Subcutaneous abdominal adipose tissue (tissue), 5 donors: ENCODE results near the gene CATSPERD.

Experiments
- H3K27ac ChIP-seq: one replicate; pipeline ENCODE4 v1.7.0; 2013; ENCODE audit warnings: low read depth, mild to moderate bottlenecking, inconsistent platforms, low read length, moderate library complexity
- H3K27me3 ChIP-seq, 5 donors: one replicate each; pipeline ENCODE4 v1.7.0; 2013; ENCODE audit warnings: low read length in 5 of 5, inconsistent platforms in 1 of 5; ENCODE audit not compliant: control insufficient read depth in 5 of 5, insufficient read depth in 4 of 5
- H3K36me3 ChIP-seq, 5 donors: one replicate each; pipeline ENCODE4 v1.7.0; 2013; ENCODE audit warnings: low read length in 5 of 5; ENCODE audit not compliant: control insufficient read depth in 5 of 5, insufficient read depth in 5 of 5
- H3K4me1 ChIP-seq, 5 donors: one replicate each; pipeline ENCODE4 v1.7.0; 2013; ENCODE audit warnings: low read length in 5 of 5, mild to moderate bottlenecking in 3 of 5, moderate library complexity in 1 of 5; ENCODE audit not compliant: control insufficient read depth in 5 of 5, insufficient read depth in 5 of 5
- H3K4me3 ChIP-seq, 5 donors: one replicate each; pipeline ENCODE4 v1.7.0; 2013; ENCODE audit warnings: low read length in 5 of 5, low read depth in 1 of 5
- H3K9ac ChIP-seq, 5 donors: one replicate each; pipeline ENCODE4 v1.7.0; 2013; ENCODE audit warnings: low read length in 5 of 5, mild to moderate bottlenecking in 4 of 5, moderate library complexity in 3 of 5
- H3K9me3 ChIP-seq, 5 donors: one replicate each; pipeline ENCODE4 v1.7.0; 2013; ENCODE audit warnings: low read length in 5 of 5; ENCODE audit not compliant: control insufficient read depth in 5 of 5
- donor health status: healthy.
- donor health status: healthy.
- donor health status: healthy.
- donor health status: healthy.
- donor health status: healthy.

CATSPERD gene, protein sequence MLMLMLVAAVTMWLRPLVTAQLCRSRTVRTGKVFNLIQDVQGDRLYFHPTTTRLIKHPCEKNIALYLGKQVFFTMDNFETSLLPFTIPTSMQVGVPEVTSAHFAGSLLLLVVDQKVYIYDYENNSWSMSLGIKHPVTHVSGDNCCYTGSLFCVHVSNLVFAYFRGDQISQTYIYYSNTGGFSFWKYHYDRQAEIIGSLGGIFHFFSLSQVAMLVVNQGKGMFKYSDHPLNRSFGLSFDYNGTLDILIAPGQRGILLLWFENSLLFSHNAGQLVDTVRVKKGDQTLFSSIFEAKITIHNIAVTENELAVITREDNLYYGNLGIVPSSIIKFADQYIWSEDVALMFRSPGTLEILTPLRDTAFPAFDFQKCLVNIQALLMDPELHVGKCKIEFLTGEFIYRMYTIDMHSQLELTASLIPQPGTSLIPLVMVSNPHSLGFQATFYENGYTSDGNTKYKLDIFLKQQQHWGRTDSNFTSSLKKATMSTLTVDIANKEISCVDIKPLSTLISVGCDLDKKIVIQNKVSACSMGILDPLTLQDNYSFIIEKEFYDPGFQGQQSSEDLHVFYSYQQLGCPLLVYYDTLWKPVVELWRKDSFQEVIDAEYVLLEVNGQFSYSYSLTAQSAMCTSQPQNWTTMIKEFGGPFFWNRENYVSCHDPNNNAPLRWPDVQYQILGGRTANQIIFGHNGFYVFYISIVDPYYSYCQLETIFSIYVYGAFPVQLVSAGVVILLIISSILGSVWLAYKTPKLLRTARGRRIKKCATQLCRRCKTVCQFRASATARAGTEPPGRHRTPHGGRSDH

GRCh38 chr19:5719961-5720790 lies at the start of gene CATSPERD, which contains the start of gene LONP1:
Gene CATSPERD (plus strand): TSS chr19:5720637. CDS start chr19:5720738, 101 bp downstream.
Gene LONP1 (minus strand): TSS chr19:5720146. CDS start chr19:5720132, 14 bp downstream.
- Histone ChIP-seq H3K4me3 (peak within 1 kb of the TSS; percentile 88 to 96 (median 92)), H3K27ac (peak within 1 kb of the TSS; percentile 92), H3K9ac (peak within 1 kb of the TSS; percentile 75 to 95 (median 93)), H3K4me1 (peaks cover 4 to 26% (median 24%) of the 10 kb centered on the region in 5 donors), H3K27me3 (no peaks in the 10 kb centered on the region), H3K36me3 (peaks cover 0 to 7% (median 5%) of the 10 kb centered on the region in 5 donors), H3K9me3 (no peaks in the 10 kb centered on the region)

DNA sequence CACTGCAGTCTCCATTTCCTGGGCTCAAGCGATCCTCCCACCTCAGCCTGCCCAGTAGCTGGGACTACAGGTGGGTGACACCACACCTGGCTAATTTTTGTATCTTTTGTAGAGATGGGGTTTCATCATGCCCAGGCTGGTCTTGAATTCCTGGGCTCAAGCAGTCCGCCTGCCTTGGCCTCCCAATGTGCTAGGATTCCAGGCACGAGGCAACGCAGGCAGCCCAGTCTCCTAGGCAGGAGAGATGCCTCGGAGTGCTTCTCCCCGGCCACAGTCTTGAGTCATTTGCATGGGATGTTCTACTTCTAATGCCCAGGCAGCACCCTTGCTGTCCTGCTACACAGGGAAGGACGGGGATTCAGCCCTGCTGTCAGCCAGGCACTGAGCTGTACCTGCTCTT lies 48.8 kb upstream of the CATSPERD start:
- no peaks in the 10 kb centered on the region for H3K4me1 ChIP-seq
- H3K27me3 ChIP-seq: no peaks in the 10 kb centered on the region
- peaks cover 0 to 46% (median 35%) of the 10 kb centered on the region in 5 donors for H3K36me3 ChIP-seq
- H3K9me3 ChIP-seq: no peaks in the 10 kb centered on the region
- H3K4me3 ChIP-seq: no peak overlapping the region
- H3K9ac ChIP-seq: no peak overlapping the region
- no peak overlapping the region for H3K27ac ChIP-seq

DNA sequence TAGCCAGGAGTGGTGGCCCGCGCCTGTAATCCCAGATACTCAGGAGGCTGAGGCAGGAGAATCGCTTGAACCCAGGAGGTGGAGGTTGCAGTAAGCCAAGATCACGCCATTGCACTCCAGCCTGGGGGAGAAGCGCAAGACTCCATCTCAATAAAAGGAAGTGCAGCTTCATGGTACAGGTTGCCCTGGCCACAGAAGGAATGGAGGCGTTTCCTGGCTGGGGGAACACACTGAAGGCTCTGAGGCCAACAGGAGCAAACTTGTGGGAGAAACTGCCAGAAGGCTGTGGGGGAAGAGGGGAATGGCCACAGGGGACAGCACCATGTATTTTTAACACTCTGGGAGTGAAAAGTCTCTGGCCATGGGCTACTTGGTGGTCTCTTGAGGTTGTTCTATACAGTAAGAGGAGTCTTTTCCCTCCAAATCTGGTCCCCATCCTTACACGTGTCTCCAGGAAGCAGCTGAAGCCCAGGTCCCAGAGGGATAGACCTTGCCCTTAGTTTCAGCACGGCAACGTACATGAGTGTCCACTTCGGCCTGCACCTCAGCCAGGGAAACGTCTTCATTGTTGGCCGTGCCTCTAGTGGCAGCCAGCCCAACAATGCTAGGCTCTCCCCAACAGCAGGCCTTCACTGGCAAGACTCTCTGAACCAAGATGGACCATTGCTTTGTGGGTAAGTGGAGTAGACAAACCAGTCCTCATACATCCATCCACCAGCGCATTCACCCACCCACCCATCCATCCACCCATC lies 47.6 kb upstream of the CATSPERD start:
- Histone ChIP-seq H3K9ac (no peak overlapping the region), H3K4me1 (no peaks in the 10 kb centered on the region), H3K27ac (no peak overlapping the region), H3K27me3 (no peaks in the 10 kb centered on the region), H3K36me3 (peaks cover 0 to 38% (median 22%) of the 10 kb centered on the region in 5 donors), H3K4me3 (no peak overlapping the region), H3K9me3 (no peaks in the 10 kb centered on the region)

GRCh38 chr19:5673752-5674151 lies 46.7 kb upstream of the CATSPERD start:
- no peak overlapping the region for H3K9ac ChIP-seq
- no peak overlapping the region for H3K4me3 ChIP-seq
- no peaks in the 10 kb centered on the region for H3K9me3 ChIP-seq
- H3K4me1 ChIP-seq: no peaks in the 10 kb centered on the region
- H3K36me3 ChIP-seq: peaks cover 0 to 38% (median 22%) of the 10 kb centered on the region in 5 donors
- H3K27me3 ChIP-seq: no peaks in the 10 kb centered on the region
- H3K27ac ChIP-seq: no peak overlapping the region

DNA sequence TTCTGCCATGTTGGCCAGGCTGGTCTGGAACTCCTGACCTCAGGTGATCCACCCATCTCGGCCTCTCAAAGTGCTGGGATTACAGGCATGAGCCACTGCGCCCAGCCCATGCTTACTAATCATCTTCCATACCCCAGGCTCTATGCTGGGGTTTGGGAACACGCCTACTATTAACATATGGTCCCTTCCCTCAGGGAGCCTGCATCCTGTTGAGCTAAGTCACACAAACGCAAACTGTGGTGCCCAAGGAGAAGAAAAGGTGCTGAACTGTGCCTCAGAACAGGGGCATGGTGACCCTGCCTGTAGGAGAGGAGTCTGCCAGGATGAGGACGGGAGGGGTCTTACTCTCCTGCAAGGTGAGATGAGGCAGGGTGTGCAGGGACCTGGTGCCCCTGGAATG lies 45.7 kb upstream of the CATSPERD start:
- Histone ChIP-seq H3K9me3 (no peaks in the 10 kb centered on the region), H3K36me3 (peaks cover 0 to 28% (median 13%) of the 10 kb centered on the region in 5 donors), H3K4me3 (no peak overlapping the region), H3K4me1 (peaks cover 3 to 8% (median 8%) of the 10 kb centered on the region in 5 donors), H3K27ac (no peak overlapping the region), H3K27me3 (no peaks in the 10 kb centered on the region), H3K9ac (peak overlapping the region in 1 of 5 donors; percentile 28)

DNA sequence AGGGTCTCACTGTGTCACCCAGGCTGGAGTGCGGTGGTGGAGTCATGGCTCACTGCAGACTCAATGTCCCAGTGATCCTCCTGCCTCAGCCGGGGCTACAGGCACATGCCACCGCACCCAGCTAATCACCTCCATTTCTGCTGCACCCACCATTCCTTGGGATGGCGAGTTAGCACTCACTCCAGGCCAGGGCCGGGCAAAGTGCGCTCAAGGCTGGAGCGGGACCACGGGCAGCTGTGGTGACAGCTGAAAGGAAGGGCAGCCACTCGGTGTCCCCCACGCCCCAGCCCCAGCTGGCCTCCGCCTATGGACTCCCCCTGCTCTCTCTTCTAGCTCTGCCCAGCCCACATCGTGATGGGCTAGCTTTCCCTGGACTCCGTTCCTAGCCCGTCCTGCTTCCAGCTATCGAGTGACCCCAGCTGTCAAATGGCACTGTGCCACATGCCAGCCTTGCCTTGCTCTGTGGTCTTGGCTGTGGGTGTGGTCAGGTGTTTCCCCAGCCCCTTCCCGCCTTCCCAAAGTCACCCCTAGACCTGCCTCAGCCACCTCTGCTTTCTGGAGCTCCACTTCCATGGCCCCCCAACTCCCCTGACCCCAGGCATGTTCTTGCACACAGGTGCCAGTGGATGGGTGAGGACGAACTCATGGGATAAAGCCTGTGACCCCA lies 44.2 kb upstream of the CATSPERD start:
- peaks cover 3 to 17% (median 17%) of the 10 kb centered on the region in 5 donors for H3K4me1 ChIP-seq
- H3K27ac ChIP-seq: no peak overlapping the region

GRCh38 chr19:5676772-5677105 lies 43.7 kb upstream of the CATSPERD start:
- H3K27me3 ChIP-seq: no peaks in the 10 kb centered on the region
- no peaks in the 10 kb centered on the region for H3K9me3 ChIP-seq
- peaks cover 3 to 20% (median 19%) of the 10 kb centered on the region in 5 donors for H3K4me1 ChIP-seq
- no peak overlapping the region for H3K27ac ChIP-seq
- no peak overlapping the region for H3K4me3 ChIP-seq
- H3K9ac ChIP-seq: no peak overlapping the region
- H3K36me3 ChIP-seq: peaks cover 0 to 15% (median 9%) of the 10 kb centered on the region in 5 donors

More for the DNA sequence above, 44.2 kb upstream of the CATSPERD start:
- Histone ChIP-seq H3K9ac (no peak overlapping the region), H3K36me3 (peaks cover 0 to 20% (median 10%) of the 10 kb centered on the region in 5 donors), H3K9me3 (no peaks in the 10 kb centered on the region), H3K27me3 (no peaks in the 10 kb centered on the region), H3K4me3 (no peak overlapping the region)

DNA sequence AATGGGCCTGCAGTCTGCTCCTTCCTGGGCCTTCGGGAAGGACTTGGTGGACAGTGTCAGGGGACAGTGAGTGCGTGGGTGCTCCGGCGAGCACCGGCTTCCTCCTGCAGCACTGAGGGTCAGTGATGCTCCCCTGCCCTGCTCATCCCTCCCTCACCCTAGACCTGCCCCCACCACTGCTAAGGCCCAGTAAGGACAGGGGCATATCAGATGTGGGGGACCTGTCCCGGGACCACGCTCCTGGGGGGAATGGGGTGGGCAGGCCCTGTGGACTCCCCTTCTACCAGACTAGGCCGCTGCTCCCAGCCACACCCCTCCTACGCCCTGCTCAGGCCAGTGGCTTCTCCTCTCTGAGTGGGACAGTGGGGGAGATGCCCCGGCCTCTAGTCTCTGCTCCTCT lies 43.3 kb upstream of the CATSPERD start:
- Histone ChIP-seq H3K4me3 (no peak overlapping the region), H3K36me3 (peaks cover 0 to 11% (median 5%) of the 10 kb centered on the region in 5 donors), H3K9ac (no peak overlapping the region), H3K27ac (no peak overlapping the region), H3K9me3 (no peaks in the 10 kb centered on the region), H3K4me1 (peaks cover 3 to 20% (median 19%) of the 10 kb centered on the region in 5 donors), H3K27me3 (no peaks in the 10 kb centered on the region)

GRCh38 chr19:5677580-5677979 lies 42.9 kb upstream of the CATSPERD start:
- Histone ChIP-seq H3K27me3 (no peaks in the 10 kb centered on the region), H3K4me3 (no peak overlapping the region), H3K36me3 (peaks cover 0 to 11% (median 5%) of the 10 kb centered on the region in 5 donors), H3K27ac (no peak overlapping the region), H3K9me3 (no peaks in the 10 kb centered on the region), H3K4me1 (peaks cover 3 to 20% (median 19%) of the 10 kb centered on the region in 5 donors), H3K9ac (peak overlapping the region in 1 of 5 donors; percentile 10)
